IPS-18c (cell line): Measurements from ENCODE around the gene NANOS3.

Source experiments
- H3K4me3 ChIP-seq: 2 replicates; pipeline ENCODE4 v1.7.0; 2013; ENCODE audit warnings: low read depth, mild to moderate bottlenecking, low read length, moderate library complexity; ENCODE audit not compliant: insufficient read depth
- H3K9me3 ChIP-seq: one replicate; pipeline ENCODE4 v1.6.1; 2013; ENCODE audit warnings: mild to moderate bottlenecking, low read length, moderate library complexity; ENCODE audit not compliant: control insufficient read depth, insufficient read depth

The NANOS3 gene

GRCh38 chr19:13923194-13923987 lies 46.5 kb downstream of the NANOS3 start:
- Histone ChIP-seq H3K9me3 (peaks cover 7% of the 10 kb centered on the region), H3K4me3 (no peak overlapping the region)

- Histone ChIP-seq H3K9me3 (peaks cover 3% of the 10 kb centered on the region), H3K4me3 (no peak overlapping the region)
These were observed 49.1 kb downstream of the NANOS3 start for GRCh38 chr19:13926010-13926409.

- no peak overlapping the region for H3K4me3 ChIP-seq
These were observed 49.8 kb downstream of the NANOS3 start for GRCh38 chr19:13926715-13927114.

GRCh38 chr19:13929340-13929739 lies 52.4 kb downstream of the NANOS3 start:
- no peaks in the 10 kb centered on the region for H3K9me3 ChIP-seq
- H3K4me3 ChIP-seq = no peak overlapping the region

More at GRCh38 chr19:13926715-13927114, 49.8 kb downstream of the NANOS3 start:
- H3K9me3 ChIP-seq = no peaks in the 10 kb centered on the region

GRCh38 chr19:13929956-13930355 lies 53.0 kb downstream of the NANOS3 start:
- no peaks in the 10 kb centered on the region for H3K9me3 ChIP-seq
- no peak overlapping the region for H3K4me3 ChIP-seq
